CD4-positive, alpha-beta memory T cell (primary cell): Measurements from ENCODE around the gene DLX1. TPM values are rescaled to one million over a fixed set of nuclear protein-coding genes. Genes with fewer than 3 reads are reported as not detected.

ENCODE experiments used
- CTCF ChIA-PET: fragments of 350-600 bp; sonication (Branson Sonifier 250); formaldehyde crosslinking; loops from one replicate; lab custom pipeline; 2021; ENCODE audit warnings: inconsistent platforms; ENCODE audit not compliant: partially characterized antibody; lab: Charles Lee
- POLR2A ChIA-PET: fragments of 350-600 bp; sonication (Branson Sonifier 250); formaldehyde crosslinking; loops from one replicate; lab custom pipeline; 2021; ENCODE audit not compliant: partially characterized antibody; lab: Charles Lee
- DNase-seq, 5 donors: peaks; one replicate each; pipeline versions ENCODE4 v3.0.0 to v3.0.0-alpha.2; 2020 to 2022; ENCODE audit warnings: mixed read lengths in 1 of 5
- H3K27ac ChIP-seq: one replicate; pipeline ENCODE4 v1.7.0; 2013; ENCODE audit warnings: low read depth, low read length
- H3K27me3 ChIP-seq: 2 replicates; pipeline ENCODE4 v1.7.0; 2013; ENCODE audit warnings: mild to moderate bottlenecking, low read length, moderate library complexity; ENCODE audit not compliant: insufficient read depth
- H3K36me3 ChIP-seq: 2 replicates; pipeline ENCODE4 v1.7.0; 2013; ENCODE audit warnings: mild to moderate bottlenecking, low read length, moderate library complexity; ENCODE audit not compliant: insufficient read depth
- H3K4me1 ChIP-seq: 2 replicates; pipeline ENCODE4 v1.7.0; 2013; ENCODE audit warnings: mild to moderate bottlenecking, low read length, moderate library complexity; ENCODE audit not compliant: insufficient read depth
- H3K4me3 ChIP-seq, 2 donors: one replicate each; pipeline ENCODE4 v1.7.0; 2013; ENCODE audit warnings: low read length in 2 of 2, mild to moderate bottlenecking in 1 of 2
- H3K9me3 ChIP-seq, 2 donors: one replicate each; pipeline ENCODE4 v1.7.0; 2013; ENCODE audit warnings: low read length in 2 of 2, control low read depth in 1 of 2; ENCODE audit not compliant: control insufficient read depth in 1 of 2
- H3K27ac Mint-ChIP-seq, 7 donors: one replicate each; pipeline ENCODE4 v1.8.0; 2020 to 2021; ENCODE audit warnings: mixed read lengths in 7 of 7, mild to moderate bottlenecking in 6 of 7, inconsistent platforms in 3 of 7, moderate library complexity in 3 of 7
- H3K27me3 Mint-ChIP-seq, 2 donors: one replicate each; pipeline ENCODE4 v1.8.0; 2020 to 2021; ENCODE audit warnings: mixed read lengths in 2 of 2
- H3K36me3 Mint-ChIP-seq, 2 donors: one replicate each; pipeline ENCODE4 v1.8.0; 2020 to 2021; ENCODE audit warnings: mixed read lengths in 2 of 2, inconsistent platforms in 1 of 2, mild to moderate bottlenecking in 1 of 2
- H3K4me1 Mint-ChIP-seq, 4 donors: one replicate each; pipeline ENCODE4 v1.8.0; 2020 to 2021; ENCODE audit warnings: mixed read lengths in 4 of 4, mild to moderate bottlenecking in 1 of 4
- H3K4me3 Mint-ChIP-seq, 8 donors: one replicate each; pipeline ENCODE4 v1.8.0; 2020 to 2021; ENCODE audit warnings: mixed read lengths in 8 of 8, mild to moderate bottlenecking in 7 of 8, moderate library complexity in 6 of 8, inconsistent platforms in 3 of 8
- H3K9me3 Mint-ChIP-seq, 8 donors: one replicate each; pipeline ENCODE4 v1.8.0; 2020 to 2021; ENCODE audit warnings: mixed read lengths in 8 of 8, mild to moderate bottlenecking in 5 of 8, inconsistent platforms in 3 of 8, moderate library complexity in 1 of 8
- intact Hi-C: fragments of 100-400 bp; cut with micrococcal nuclease; formaldehyde crosslinking; loops from one replicate; pipeline ENCODE4 v1.15.1; 2023
- polyA plus RNA-seq, 2 donors: library from polyadenylated mRNA; unstranded; fragments of 300-500 nt; fragmentation: Illumina TruSeq; gene quantifications; one replicate each; pipeline ENCODE4 v1.2.3, GENCODE V29; 2021
- total RNA-seq, 2 experiments: library from RNA; stranded (reverse); gene quantifications; one replicate each; pipeline ENCODE4 v1.2.3, GENCODE V29; 2021

Gene DLX1
- total and polyA plus RNA-seq, 4 experiments from 2014 or later: not detected

- no peaks in the 10 kb centered on the region for H3K9me3 ChIP-seq
These were observed 2.2 kb upstream of the DLX1 start for GRCh38 chr2:172082944-172083627.

DNA sequence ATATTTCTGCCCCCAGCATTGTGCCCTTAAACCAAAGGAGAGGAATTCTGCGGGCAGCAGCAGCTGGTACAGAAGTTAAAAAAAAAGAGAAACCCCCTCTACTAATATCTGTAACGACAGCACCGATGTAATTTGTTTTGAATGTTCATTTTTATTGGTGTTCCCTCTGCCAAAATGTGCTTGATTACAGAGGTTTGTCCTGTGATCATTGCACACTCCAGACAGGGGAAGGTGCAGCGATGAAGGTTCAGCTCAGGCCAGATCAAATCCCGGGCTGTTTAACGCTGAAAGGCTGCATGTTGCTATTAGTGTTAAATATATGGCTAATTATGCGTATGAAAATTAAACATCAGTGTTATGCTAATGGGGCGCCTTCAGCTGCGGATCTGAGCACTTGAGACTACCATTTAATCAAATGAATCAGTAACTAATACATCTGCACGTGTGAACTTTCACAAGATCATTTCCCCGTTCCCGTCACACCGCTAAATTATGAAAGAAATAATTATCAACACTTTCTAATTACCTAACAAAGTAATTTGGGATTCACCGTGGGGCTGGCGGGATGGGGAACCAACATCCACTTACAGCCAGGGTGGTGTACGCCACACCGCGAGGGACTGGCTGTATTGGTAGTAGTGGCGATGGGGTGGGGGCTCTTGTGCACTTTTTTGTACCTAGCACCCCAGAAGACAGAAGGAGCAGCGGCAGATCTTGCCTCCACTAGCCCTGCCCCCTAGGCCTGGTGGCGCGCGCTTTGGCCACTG lies 1.5 kb upstream of the DLX1 start:
- intact Hi-C loops: loop anchor here (2.0 to 10.0 kb wide), 2 partner anchors 19 to 1259 kb away; partner anchors contain the start of gene DLX2
- peaks cover 0 to 19% of the 10 kb centered on the region in 2 donors for H3K36me3 Mint-ChIP-seq
- Histone ChIP-seq H3K4me1 (peaks cover 65% of the 10 kb centered on the region), H3K9me3 (no peaks in the 10 kb centered on the region), H3K36me3 (no peaks in the 10 kb centered on the region), H3K27ac (no peak overlapping the region), H3K4me3 (peak overlapping the region in 1 of 2 donors; percentile 42), H3K27me3 (peaks cover 90% of the 10 kb centered on the region)
- H3K27me3 Mint-ChIP-seq: peaks cover 72 to 81% of the 10 kb centered on the region in 2 donors
- H3K4me1 Mint-ChIP-seq: peaks cover 26 to 72% (median 56%) of the 10 kb centered on the region in 4 donors
- peak in 3 of 5 donors; percentile 15 to 33 (median 15) for DNase-seq
- peaks cover 0 to 67% (median 22%) of the 10 kb centered on the region in 8 donors for H3K9me3 Mint-ChIP-seq
- H3K27ac Mint-ChIP-seq: peak overlapping the region in 5 of 7 donors; percentile 43 to 99 (median 88)
- POLR2A ChIA-PET: interaction anchor here (2.3 to 14.0 kb wide), 2 partner anchors 8 to 17 kb away, joined by 17 to 186 read pairs; partner anchors contain the start of gene DLX2
- CTCF ChIA-PET: interaction anchor here (1.6 kb wide), 1 partner anchor 19 kb away, joined by 3 read pairs; no protein-coding TSS in a partner anchor
- peak overlapping the region; percentile 55 to 89 (median 77) for H3K4me3 Mint-ChIP-seq

More at GRCh38 chr2:172082944-172083627, 2.2 kb upstream of the DLX1 start:
- peak in 3 of 5 donors; percentile 9 to 18 (median 17) for DNase-seq
- no peak overlapping the region for H3K27ac ChIP-seq
- Mint-ChIP-seq H3K27ac (peak overlapping the region in 5 of 7 donors; percentile 43 to 99 (median 88)), H3K4me1 (peaks cover 22 to 66% (median 51%) of the 10 kb centered on the region in 4 donors), H3K9me3 (peaks cover 0 to 60% (median 17%) of the 10 kb centered on the region in 8 donors), H3K36me3 (peaks cover 0 to 19% of the 10 kb centered on the region in 2 donors), H3K27me3 (peaks cover 69 to 75% of the 10 kb centered on the region in 2 donors), H3K4me3 (peak overlapping the region in 7 of 8 donors; percentile 10 to 89 (median 69))
- intact Hi-C loops: loop anchor here (10.0 kb wide), 1 partner anchor 1258 kb away; no protein-coding TSS in a partner anchor
- H3K36me3 ChIP-seq: no peaks in the 10 kb centered on the region
- peaks cover 59% of the 10 kb centered on the region for H3K4me1 ChIP-seq
- H3K4me3 ChIP-seq: no peak overlapping the region
- H3K27me3 ChIP-seq: peaks cover 83% of the 10 kb centered on the region
- ChIA-PET POLR2A (interaction anchor here (2.3 to 14.0 kb wide), 2 partner anchors 9 to 18 kb away, joined by 17 to 186 read pairs; partner anchors contain the start of gene DLX2), CTCF (interaction anchor here (0.6 to 2.0 kb wide), 4 partner anchors 20 to 379 kb away, joined by 3 to 5 read pairs (median 4); no protein-coding TSS in a partner anchor)

GRCh38 chr2:172084395-172084644 lies 987 bp upstream of the DLX1 start:
- Histone ChIP-seq H3K27ac (no peak overlapping the region), H3K36me3 (no peaks in the 10 kb centered on the region), H3K27me3 (peaks cover 95% of the 10 kb centered on the region), H3K4me1 (peaks cover 65% of the 10 kb centered on the region), H3K4me3 (peak overlapping the region in 1 of 2 donors; percentile 42), H3K9me3 (no peaks in the 10 kb centered on the region)
- intact Hi-C loops: loop anchor here (2.0 to 10.0 kb wide), 2 partner anchors 18 to 1260 kb away; partner anchors contain the start of gene DLX2
- H3K36me3 Mint-ChIP-seq: peaks cover 0 to 19% of the 10 kb centered on the region in 2 donors
- ChIA-PET POLR2A (interaction anchor here (14.0 kb wide), 1 partner anchor 17 kb away, joined by 186 read pairs; the partner anchor contains the start of gene DLX2), CTCF (no interaction called here)
- H3K27ac Mint-ChIP-seq: peak overlapping the region in 4 of 7 donors; percentile 77 to 99 (median 90)
- peaks cover 0 to 67% (median 23%) of the 10 kb centered on the region in 8 donors for H3K9me3 Mint-ChIP-seq
- H3K4me3 Mint-ChIP-seq: peak overlapping the region; percentile 10 to 89 (median 77)
- peaks cover 70 to 80% of the 10 kb centered on the region in 2 donors for H3K27me3 Mint-ChIP-seq
- peaks cover 26 to 72% (median 56%) of the 10 kb centered on the region in 4 donors for H3K4me1 Mint-ChIP-seq
- no peak for DNase-seq

- Mint-ChIP-seq H3K27me3 (peaks cover 72 to 82% of the 10 kb centered on the region in 2 donors), H3K9me3 (peaks cover 0 to 64% (median 21%) of the 10 kb centered on the region in 8 donors), H3K4me3 (peak overlapping the region; percentile 73 to 89 (median 78)), H3K27ac (peak overlapping the region in 6 of 7 donors; percentile 24 to 99 (median 86)), H3K4me1 (peaks cover 27 to 72% (median 58%) of the 10 kb centered on the region in 4 donors), H3K36me3 (peaks cover 0 to 18% of the 10 kb centered on the region in 2 donors)
- Histone ChIP-seq H3K4me3 (peak overlapping the region; percentile 28 to 42), H3K27ac (no peak overlapping the region), H3K36me3 (no peaks in the 10 kb centered on the region), H3K27me3 (peaks cover 99% of the 10 kb centered on the region), H3K4me1 (peaks cover 66% of the 10 kb centered on the region), H3K9me3 (no peaks in the 10 kb centered on the region)
- DNase-seq: peak in 4 of 5 donors; percentile 48 to 54 (median 51)
- ChIA-PET POLR2A (interaction anchor here (1.0 to 14.0 kb wide), 2 partner anchors 16 to 380 kb away, joined by 3 to 186 read pairs; partner anchors contain the start of gene DLX2), CTCF (no interaction called here)
- intact Hi-C loops: loop anchor here (2.0 to 10.0 kb wide), 2 partner anchors 18 to 1260 kb away; partner anchors contain the start of gene DLX2
These were observed 455 bp upstream of the DLX1 start for GRCh38 chr2:172084645-172085459.

- H3K9me3 ChIP-seq: no peaks in the 10 kb centered on the region
- intact Hi-C loops: loop anchor here (1.0 to 10.0 kb wide), 2 partner anchors 9 to 1262 kb away; no protein-coding TSS in a partner anchor
- POLR2A ChIA-PET: interaction anchor here (1.0 to 14.0 kb wide), 2 partner anchors 15 to 379 kb away, joined by 3 to 186 read pairs; partner anchors contain the start of gene DLX2
- Mint-ChIP-seq H3K9me3 (peaks cover 0 to 54% (median 14%) of the 10 kb centered on the region in 8 donors), H3K36me3 (peaks cover 0 to 15% of the 10 kb centered on the region in 2 donors), H3K4me1 (peaks cover 28 to 81% (median 54%) of the 10 kb centered on the region in 4 donors), H3K27me3 (peaks cover 70 to 84% of the 10 kb centered on the region in 2 donors), H3K4me3 (peak overlapping the region; percentile 66 to 89 (median 70)), H3K27ac (peak overlapping the region in 5 of 7 donors; percentile 8 to 99 (median 86))
- H3K27ac ChIP-seq: no peak overlapping the region
- peak overlapping the region in 1 of 2 donors; percentile 42 for H3K4me3 ChIP-seq
- DNase-seq: peak; percentile 62 to 73 (median 68)
- peaks cover 68% of the 10 kb centered on the region for H3K4me1 ChIP-seq
- CTCF ChIA-PET: interaction anchor here (0.9 to 1.7 kb wide), 3 partner anchors 10 to 31 kb away, joined by 3 to 5 read pairs (median 3); no protein-coding TSS in a partner anchor
- no peaks in the 10 kb centered on the region for H3K36me3 ChIP-seq
- peaks cover 100% of the 10 kb centered on the region for H3K27me3 ChIP-seq
These were observed 1.2 kb downstream of the DLX1 start for GRCh38 chr2:172086241-172087206.
